ENCODE results near the gene TEX11.
"Not testable (repeated sequence)": the region's sequence is repeated elsewhere in the genome, so short reads cannot be mapped to it uniquely, and the experiment has no call there.

- TF ChIP-seq CTCF (IDR thresholded peaks at IDR 0.05); POLR2A (IDR thresholded peaks at IDR 0.05; ENCODE audit: low read depth): not testable (repeated sequence)
These were observed 247.4 kb downstream of the TEX11 start for GRCh38 chrX:70661124-70661523.

All from esophagus muscularis mucosa (tissue), 3 donors.